Measurements from ENCODE around the gene CRYZL1.
"Not testable (repeated sequence)": the region's sequence is repeated elsewhere in the genome, so short reads cannot be mapped to it uniquely, and the experiment has no call there.

Gene CRYZL1

GRCh38 chr21:33676666-33677065, 35.1 kb upstream of the CRYZL1 start:
- not testable (repeated sequence) for H3K36me3 ChIP-seq (ENCODE audit: control insufficient read depth, insufficient read depth, low read length); H3K4me3 ChIP-seq (ENCODE audit: low read depth, low read length); H3K9ac ChIP-seq (ENCODE audit: low read length); H3K9me3 ChIP-seq (ENCODE audit: control insufficient read depth, insufficient read depth, low read depth, low read length); H3K27me3 ChIP-seq (ENCODE audit: control insufficient read depth, insufficient read depth, low read length); H3K27ac ChIP-seq (ENCODE audit: low read depth, low read length)
- peaks cover 27% of the 10 kb centered on the region for H3K4me1 ChIP-seq (ENCODE audit: control insufficient read depth, insufficient read depth, low read length)

- no peak overlapping the region for H3K4me3 ChIP-seq (ENCODE audit: low read depth, low read length)
Observed at GRCh38 chr21:33674226-33674625, 32.7 kb upstream of the CRYZL1 start.

GRCh38 chr21:33673473-33673872, 31.9 kb upstream of the CRYZL1 start:
- Histone ChIP-seq H3K9me3 (ENCODE audit: control insufficient read depth, insufficient read depth, low read depth, low read length) (no peaks in the 10 kb centered on the region), H3K27me3 (ENCODE audit: control insufficient read depth, insufficient read depth, low read length) (no peaks in the 10 kb centered on the region), H3K36me3 (ENCODE audit: control insufficient read depth, insufficient read depth, low read length) (no peaks in the 10 kb centered on the region), H3K9ac (ENCODE audit: low read length) (no peak overlapping the region), H3K4me1 (ENCODE audit: control insufficient read depth, insufficient read depth, low read length) (peaks cover 28% of the 10 kb centered on the region), H3K27ac (ENCODE audit: low read depth, low read length) (no peak overlapping the region), H3K4me3 (ENCODE audit: low read depth, low read length) (no peak overlapping the region)

More at GRCh38 chr21:33674226-33674625, 32.7 kb upstream of the CRYZL1 start:
- H3K27ac ChIP-seq (ENCODE audit: low read depth, low read length), result no peak overlapping the region
- H3K9me3 ChIP-seq (ENCODE audit: control insufficient read depth, insufficient read depth, low read depth, low read length), result no peaks in the 10 kb centered on the region
- H3K9ac ChIP-seq (ENCODE audit: low read length), result no peak overlapping the region
- no peaks in the 10 kb centered on the region for H3K36me3 ChIP-seq (ENCODE audit: control insufficient read depth, insufficient read depth, low read length)
- H3K27me3 ChIP-seq (ENCODE audit: control insufficient read depth, insufficient read depth, low read length), result no peaks in the 10 kb centered on the region
- peaks cover 27% of the 10 kb centered on the region for H3K4me1 ChIP-seq (ENCODE audit: control insufficient read depth, insufficient read depth, low read length)

- H3K9ac ChIP-seq (ENCODE audit: low read length), result no peak overlapping the region
- H3K4me3 ChIP-seq (ENCODE audit: low read depth, low read length), result no peak overlapping the region
- H3K27me3 ChIP-seq (ENCODE audit: control insufficient read depth, insufficient read depth, low read length), result no peaks in the 10 kb centered on the region
- no peaks in the 10 kb centered on the region for H3K36me3 ChIP-seq (ENCODE audit: control insufficient read depth, insufficient read depth, low read length)
- no peaks in the 10 kb centered on the region for H3K9me3 ChIP-seq (ENCODE audit: control insufficient read depth, insufficient read depth, low read depth, low read length)
- no peak overlapping the region for H3K27ac ChIP-seq (ENCODE audit: low read depth, low read length)
- peaks cover 33% of the 10 kb centered on the region for H3K4me1 ChIP-seq (ENCODE audit: control insufficient read depth, insufficient read depth, low read length)
Observed at GRCh38 chr21:33670076-33670978, 28.8 kb upstream of the CRYZL1 start.

- H3K27me3 ChIP-seq (ENCODE audit: control insufficient read depth, insufficient read depth, low read length), result no peaks in the 10 kb centered on the region
- no peak overlapping the region for H3K9ac ChIP-seq (ENCODE audit: low read length)
- H3K9me3 ChIP-seq (ENCODE audit: control insufficient read depth, insufficient read depth, low read depth, low read length), result no peaks in the 10 kb centered on the region
- H3K27ac ChIP-seq (ENCODE audit: low read depth, low read length), result no peak overlapping the region
- H3K36me3 ChIP-seq (ENCODE audit: control insufficient read depth, insufficient read depth, low read length), result no peaks in the 10 kb centered on the region
- H3K4me1 ChIP-seq (ENCODE audit: control insufficient read depth, insufficient read depth, low read length), result peaks cover 24% of the 10 kb centered on the region
- H3K4me3 ChIP-seq (ENCODE audit: low read depth, low read length), result no peak overlapping the region
Observed at GRCh38 chr21:33668620-33669019, 27.1 kb upstream of the CRYZL1 start.

- no peak overlapping the region for H3K9ac ChIP-seq (ENCODE audit: low read length)
- no peak overlapping the region for H3K27ac ChIP-seq (ENCODE audit: low read depth, low read length)
- no peaks in the 10 kb centered on the region for H3K9me3 ChIP-seq (ENCODE audit: control insufficient read depth, insufficient read depth, low read depth, low read length)
- H3K4me3 ChIP-seq (ENCODE audit: low read depth, low read length), result no peak overlapping the region
- no peaks in the 10 kb centered on the region for H3K27me3 ChIP-seq (ENCODE audit: control insufficient read depth, insufficient read depth, low read length)
- peaks cover 19% of the 10 kb centered on the region for H3K4me1 ChIP-seq (ENCODE audit: control insufficient read depth, insufficient read depth, low read length)
- no peaks in the 10 kb centered on the region for H3K36me3 ChIP-seq (ENCODE audit: control insufficient read depth, insufficient read depth, low read length)
Observed at GRCh38 chr21:33668180-33668579, 26.6 kb upstream of the CRYZL1 start.

GRCh38 chr21:33667636-33668035, 26.1 kb upstream of the CRYZL1 start:
- peaks cover 16% of the 10 kb centered on the region for H3K4me1 ChIP-seq (ENCODE audit: control insufficient read depth, insufficient read depth, low read length)
- H3K27ac ChIP-seq (ENCODE audit: low read depth, low read length), result no peak overlapping the region
- no peaks in the 10 kb centered on the region for H3K27me3 ChIP-seq (ENCODE audit: control insufficient read depth, insufficient read depth, low read length)
- H3K9ac ChIP-seq (ENCODE audit: low read length), result no peak overlapping the region
- no peaks in the 10 kb centered on the region for H3K36me3 ChIP-seq (ENCODE audit: control insufficient read depth, insufficient read depth, low read length)
- no peak overlapping the region for H3K4me3 ChIP-seq (ENCODE audit: low read depth, low read length)
- no peaks in the 10 kb centered on the region for H3K9me3 ChIP-seq (ENCODE audit: control insufficient read depth, insufficient read depth, low read depth, low read length)

GRCh38 chr21:33666153-33666552, 24.6 kb upstream of the CRYZL1 start:
- Histone ChIP-seq H3K9ac (ENCODE audit: low read length) (no peak overlapping the region), H3K9me3 (ENCODE audit: control insufficient read depth, insufficient read depth, low read depth, low read length) (no peaks in the 10 kb centered on the region), H3K4me3 (ENCODE audit: low read depth, low read length) (no peak overlapping the region), H3K27ac (ENCODE audit: low read depth, low read length) (no peak overlapping the region), H3K4me1 (ENCODE audit: control insufficient read depth, insufficient read depth, low read length) (peaks cover 19% of the 10 kb centered on the region), H3K36me3 (ENCODE audit: control insufficient read depth, insufficient read depth, low read length) (no peaks in the 10 kb centered on the region), H3K27me3 (ENCODE audit: control insufficient read depth, insufficient read depth, low read length) (no peaks in the 10 kb centered on the region)

- Histone ChIP-seq H3K4me1 (ENCODE audit: control insufficient read depth, insufficient read depth, low read length) (peaks cover 20% of the 10 kb centered on the region), H3K27ac (ENCODE audit: low read depth, low read length) (peak overlapping the region; percentile 39; the same call in 1 of the 2 replicates), H3K36me3 (ENCODE audit: control insufficient read depth, insufficient read depth, low read length) (no peaks in the 10 kb centered on the region), H3K4me3 (ENCODE audit: low read depth, low read length) (no peak overlapping the region), H3K9me3 (ENCODE audit: control insufficient read depth, insufficient read depth, low read depth, low read length) (no peaks in the 10 kb centered on the region; the same call in 1 of the 2 replicates), H3K27me3 (ENCODE audit: control insufficient read depth, insufficient read depth, low read length) (no peaks in the 10 kb centered on the region), H3K9ac (ENCODE audit: low read length) (no peak overlapping the region)
Observed at GRCh38 chr21:33664135-33664534, 22.6 kb upstream of the CRYZL1 start.

GRCh38 chr21:33663241-33663640, 21.7 kb upstream of the CRYZL1 start:
- no peak overlapping the region for H3K9ac ChIP-seq (ENCODE audit: low read length)
- H3K4me3 ChIP-seq (ENCODE audit: low read depth, low read length), result no peak overlapping the region
- no peak overlapping the region for H3K27ac ChIP-seq (ENCODE audit: low read depth, low read length)

GRCh38 chr21:33662046-33662445, 20.5 kb upstream of the CRYZL1 start:
- H3K27me3 ChIP-seq (ENCODE audit: control insufficient read depth, insufficient read depth, low read length), result no peaks in the 10 kb centered on the region

More at GRCh38 chr21:33663241-33663640, 21.7 kb upstream of the CRYZL1 start:
- H3K27me3 ChIP-seq (ENCODE audit: control insufficient read depth, insufficient read depth, low read length), result no peaks in the 10 kb centered on the region
- H3K36me3 ChIP-seq (ENCODE audit: control insufficient read depth, insufficient read depth, low read length), result no peaks in the 10 kb centered on the region
- H3K9me3 ChIP-seq (ENCODE audit: control insufficient read depth, insufficient read depth, low read depth, low read length), result no peaks in the 10 kb centered on the region; the same call in 1 of the 2 replicates
- peaks cover 24% of the 10 kb centered on the region for H3K4me1 ChIP-seq (ENCODE audit: control insufficient read depth, insufficient read depth, low read length)

More at GRCh38 chr21:33662046-33662445, 20.5 kb upstream of the CRYZL1 start:
- Histone ChIP-seq H3K9me3 (ENCODE audit: control insufficient read depth, insufficient read depth, low read depth, low read length) (no peaks in the 10 kb centered on the region; the same call in 1 of the 2 replicates), H3K4me1 (ENCODE audit: control insufficient read depth, insufficient read depth, low read length) (peaks cover 24% of the 10 kb centered on the region), H3K4me3 (ENCODE audit: low read depth, low read length) (no peak overlapping the region), H3K9ac (ENCODE audit: low read length) (no peak overlapping the region), H3K27ac (ENCODE audit: low read depth, low read length) (no peak overlapping the region), H3K36me3 (ENCODE audit: control insufficient read depth, insufficient read depth, low read length) (no peaks in the 10 kb centered on the region)

All from HUES6 (cell line).